Epidermal melanocyte (primary cell): Measurements from ENCODE around the gene NSFL1C.
"Not testable (repeated sequence)": the region's sequence is repeated elsewhere in the genome, so short reads cannot be mapped to it uniquely, and the experiment has no call there.

ENCODE experiments used
- DNase-seq: peaks from one replicate; pipeline ENCODE4 v3.0.0; 2011; ENCODE audit warnings: low spot score; ENCODE audit not compliant: insufficient read length

The NSFL1C gene

GRCh38 chr20:1426231-1426849 lies 40.3 kb downstream of the NSFL1C start:
- no peak for DNase-seq

GRCh38 chr20:1424336-1424735 lies 42.3 kb downstream of the NSFL1C start:
- no peak for DNase-seq

GRCh38 chr20:1423625-1424106 lies 43.0 kb downstream of the NSFL1C start:
- DNase-seq = no peak

GRCh38 chr20:1423206-1423605 lies 43.4 kb downstream of the NSFL1C start:
- DNase-seq = no peak

- DNase-seq = no peak
Measured at GRCh38 chr20:1422753-1423152, 43.9 kb downstream of the NSFL1C start.

- DNase-seq = no peak
Measured at GRCh38 chr20:1420066-1420465, 46.6 kb downstream of the NSFL1C start.

- DNase-seq = no peak
Measured at GRCh38 chr20:1418350-1418749, 48.3 kb downstream of the NSFL1C start.

GRCh38 chr20:1417790-1418189 lies 48.9 kb downstream of the NSFL1C start:
- no peak for DNase-seq

- DNase-seq = no peak
Measured at GRCh38 chr20:1417273-1417672, 49.4 kb downstream of the NSFL1C start.

- DNase-seq = peak; percentile 39
Measured at GRCh38 chr20:1415667-1416468, 50.8 kb downstream of the NSFL1C start.

GRCh38 chr20:1414982-1415381 lies 51.7 kb downstream of the NSFL1C start:
- no peak for DNase-seq

GRCh38 chr20:1405801-1406200 lies 60.8 kb downstream of the NSFL1C start:
- no peak for DNase-seq

- DNase-seq = no peak
Measured at GRCh38 chr20:1403624-1404023, 63.0 kb downstream of the NSFL1C start.

GRCh38 chr20:1402149-1402548 lies 64.5 kb downstream of the NSFL1C start:
- no peak for DNase-seq

GRCh38 chr20:1401451-1401907 lies 65.2 kb downstream of the NSFL1C start:
- no peak for DNase-seq

GRCh38 chr20:1399678-1400366 lies 66.8 kb downstream of the NSFL1C start:
- not testable (repeated sequence) for DNase-seq

- DNase-seq = not testable (repeated sequence)
Measured at GRCh38 chr20:1398185-1398584, 68.5 kb downstream of the NSFL1C start.

- no peak for DNase-seq
Measured at GRCh38 chr20:1397710-1398109, 68.9 kb downstream of the NSFL1C start.

GRCh38 chr20:1396702-1397101 lies 69.9 kb downstream of the NSFL1C start:
- DNase-seq = no peak

- DNase-seq = no peak
Measured at GRCh38 chr20:1396264-1396663, 70.4 kb downstream of the NSFL1C start.

GRCh38 chr20:1394686-1395085 lies 72.0 kb downstream of the NSFL1C start:
- no peak for DNase-seq

GRCh38 chr20:1393507-1393882 lies 73.2 kb downstream of the NSFL1C start:
- DNase-seq = no peak
